ENCODE results near the gene AIP. TPM values are rescaled to one million over a fixed set of nuclear protein-coding genes. Genes with fewer than 3 reads are reported as not detected.

Gene AIP
- polyA plus RNA-seq, 1 experiment, result 55.3 TPM

DNA sequence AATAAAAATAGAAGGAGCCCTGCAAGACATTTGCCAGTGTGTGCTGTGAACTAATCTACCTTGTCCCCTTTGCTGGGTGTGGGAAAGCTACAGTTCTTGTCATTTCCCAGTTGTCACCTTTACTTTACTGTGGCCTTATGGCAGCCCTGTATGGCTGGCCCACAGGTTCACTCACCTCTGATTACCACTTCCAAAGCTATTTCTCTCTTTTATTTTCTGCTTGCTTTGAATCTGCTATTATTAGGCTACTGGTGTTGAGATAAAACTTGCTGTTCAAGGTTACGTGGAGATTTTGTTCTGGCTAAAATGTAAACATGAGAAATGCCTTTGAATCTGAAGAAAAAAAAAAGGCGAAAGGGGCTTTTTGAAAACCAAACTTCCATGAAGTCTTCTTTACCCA, 50.1 kb downstream of the AIP start:
- Histone ChIP-seq H3K27ac (ENCODE audit: low read depth, low read length) (no peak overlapping the region), H3K9me3 (ENCODE audit: control insufficient read depth, insufficient read depth, low read length) (peaks cover 10% of the 10 kb centered on the region), H3K27me3 (ENCODE audit: control insufficient read depth, insufficient read depth, low read length) (peaks cover 8% of the 10 kb centered on the region), H3K4me3 (ENCODE audit: low read depth, low read length) (no peak overlapping the region)
- CTCF ChIA-PET, result no interaction called here
- POLR2A ChIA-PET, result no interaction called here
- DNase-seq (ENCODE audit: low read depth, low spot score), result no peak
- TF ChIP-seq, protein P1, sequence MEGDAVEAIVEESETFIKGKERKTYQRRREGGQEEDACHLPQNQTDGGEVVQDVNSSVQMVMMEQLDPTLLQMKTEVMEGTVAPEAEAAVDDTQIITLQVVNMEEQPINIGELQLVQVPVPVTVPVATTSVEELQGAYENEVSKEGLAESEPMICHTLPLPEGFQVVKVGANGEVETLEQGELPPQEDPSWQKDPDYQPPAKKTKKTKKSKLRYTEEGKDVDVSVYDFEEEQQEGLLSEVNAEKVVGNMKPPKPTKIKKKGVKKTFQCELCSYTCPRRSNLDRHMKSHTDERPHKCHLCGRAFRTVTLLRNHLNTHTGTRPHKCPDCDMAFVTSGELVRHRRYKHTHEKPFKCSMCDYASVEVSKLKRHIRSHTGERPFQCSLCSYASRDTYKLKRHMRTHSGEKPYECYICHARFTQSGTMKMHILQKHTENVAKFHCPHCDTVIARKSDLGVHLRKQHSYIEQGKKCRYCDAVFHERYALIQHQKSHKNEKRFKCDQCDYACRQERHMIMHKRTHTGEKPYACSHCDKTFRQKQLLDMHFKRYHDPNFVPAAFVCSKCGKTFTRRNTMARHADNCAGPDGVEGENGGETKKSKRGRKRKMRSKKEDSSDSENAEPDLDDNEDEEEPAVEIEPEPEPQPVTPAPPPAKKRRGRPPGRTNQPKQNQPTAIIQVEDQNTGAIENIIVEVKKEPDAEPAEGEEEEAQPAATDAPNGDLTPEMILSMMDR (IDR thresholded peaks at IDR 0.05; ENCODE audit: low read depth, low read length), result no peak

DNA sequence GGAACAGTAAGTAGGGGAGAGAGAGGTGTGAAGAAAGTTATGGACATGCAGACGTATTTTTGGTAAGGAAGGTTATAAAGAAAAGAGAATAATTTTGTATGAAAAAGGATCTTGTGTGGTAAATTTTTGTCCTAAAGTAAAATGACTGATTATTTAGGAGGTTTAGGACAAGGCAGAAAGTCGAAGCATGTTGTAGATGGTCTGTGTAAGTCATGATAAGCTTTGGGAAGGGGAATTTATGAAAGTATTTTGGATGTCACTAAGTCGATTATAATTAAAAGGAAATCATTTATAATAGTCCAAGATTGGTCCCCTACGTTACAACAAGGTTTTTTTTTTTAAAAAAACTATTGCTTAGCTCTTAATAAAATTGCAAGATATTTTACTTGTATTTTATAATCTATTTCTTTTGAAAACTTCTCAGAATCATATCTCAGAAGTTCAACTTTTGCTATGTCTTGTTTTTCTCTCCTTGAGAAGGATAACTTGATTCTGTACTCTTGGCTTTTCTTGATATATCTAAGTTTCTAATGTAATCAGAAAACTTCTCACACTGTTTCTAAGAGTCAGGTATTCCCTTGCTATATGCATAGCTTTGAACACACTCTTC, 51.3 kb downstream of the AIP start:
- CTCF ChIA-PET, result no interaction called here

DNA sequence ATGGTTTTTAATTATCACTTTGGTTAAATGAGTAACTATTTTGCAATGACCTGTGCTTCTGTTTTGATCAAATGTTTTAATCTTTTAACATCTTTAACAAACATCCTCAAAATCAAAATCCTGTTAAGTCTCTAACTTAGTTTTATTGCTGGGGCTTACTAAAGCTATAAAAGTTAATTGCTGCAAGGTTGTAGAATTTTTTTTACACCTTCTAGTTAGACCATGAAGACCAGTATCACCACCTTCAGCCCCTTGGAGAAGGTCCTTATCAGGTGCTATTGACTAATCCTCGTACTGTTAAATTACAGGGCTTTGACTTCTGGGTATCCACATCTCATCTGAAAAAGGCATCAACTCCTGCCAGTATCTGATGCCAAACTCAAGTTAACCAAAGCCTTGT, 52.7 kb downstream of the AIP start:
- DNase-seq (ENCODE audit: low read depth, low spot score), result no peak
- H3K4me3 ChIP-seq (ENCODE audit: low read depth, low read length), result no peak overlapping the region
- ChIA-PET CTCF (no interaction called here), POLR2A (no interaction called here)
- peaks cover 10% of the 10 kb centered on the region for H3K9me3 ChIP-seq (ENCODE audit: control insufficient read depth, insufficient read depth, low read length)
- H3K27me3 ChIP-seq (ENCODE audit: control insufficient read depth, insufficient read depth, low read length), result peaks cover 5% of the 10 kb centered on the region
- H3K27ac ChIP-seq (ENCODE audit: low read depth, low read length), result no peak overlapping the region
- TF ChIP-seq, protein P1 (IDR thresholded peaks at IDR 0.05; ENCODE audit: low read depth, low read length), result no peak

More for the DNA sequence above, 51.3 kb downstream of the AIP start:
- Histone ChIP-seq H3K27me3 (ENCODE audit: control insufficient read depth, insufficient read depth, low read length) (peaks cover 8% of the 10 kb centered on the region), H3K9me3 (ENCODE audit: control insufficient read depth, insufficient read depth, low read length) (peaks cover 10% of the 10 kb centered on the region), H3K4me3 (ENCODE audit: low read depth, low read length) (no peak overlapping the region), H3K27ac (ENCODE audit: low read depth, low read length) (no peak overlapping the region)
- DNase-seq (ENCODE audit: low read depth, low spot score), result no peak
- POLR2A ChIA-PET, result no interaction called here
- TF ChIP-seq, protein P1 (IDR thresholded peaks at IDR 0.05; ENCODE audit: low read depth, low read length), result no peak

DNA sequence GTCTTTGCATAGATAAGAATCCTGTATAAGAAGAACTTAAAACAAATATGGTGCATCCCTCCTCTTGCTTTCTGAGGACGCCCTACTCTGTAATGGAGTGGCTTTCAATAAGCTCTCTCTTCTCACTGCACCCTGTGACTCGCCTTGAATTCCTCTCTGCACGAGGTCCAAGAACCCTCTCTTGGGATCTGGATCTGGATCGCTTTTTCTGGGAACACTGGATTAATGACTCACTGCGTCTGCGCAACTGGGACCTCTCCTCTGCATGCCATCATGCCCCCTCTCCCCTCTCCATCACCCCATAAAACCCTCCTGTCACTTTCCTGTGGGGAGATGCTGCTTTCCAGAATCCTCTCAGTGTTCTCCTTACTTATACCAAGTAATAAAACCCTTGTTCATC, 55.5 kb downstream of the AIP start:
- TF ChIP-seq, protein P1 (IDR thresholded peaks at IDR 0.05; ENCODE audit: low read depth, low read length), result no peak
- POLR2A ChIA-PET, result no interaction called here
- H3K27me3 ChIP-seq (ENCODE audit: control insufficient read depth, insufficient read depth, low read length), result no peaks in the 10 kb centered on the region
- peaks cover 10% of the 10 kb centered on the region for H3K9me3 ChIP-seq (ENCODE audit: control insufficient read depth, insufficient read depth, low read length)
- DNase-seq (ENCODE audit: low read depth, low spot score), result no peak
- H3K4me3 ChIP-seq (ENCODE audit: low read depth, low read length), result no peak overlapping the region
- CTCF ChIA-PET, result no interaction called here
- H3K27ac ChIP-seq (ENCODE audit: low read depth, low read length), result no peak overlapping the region

DNA sequence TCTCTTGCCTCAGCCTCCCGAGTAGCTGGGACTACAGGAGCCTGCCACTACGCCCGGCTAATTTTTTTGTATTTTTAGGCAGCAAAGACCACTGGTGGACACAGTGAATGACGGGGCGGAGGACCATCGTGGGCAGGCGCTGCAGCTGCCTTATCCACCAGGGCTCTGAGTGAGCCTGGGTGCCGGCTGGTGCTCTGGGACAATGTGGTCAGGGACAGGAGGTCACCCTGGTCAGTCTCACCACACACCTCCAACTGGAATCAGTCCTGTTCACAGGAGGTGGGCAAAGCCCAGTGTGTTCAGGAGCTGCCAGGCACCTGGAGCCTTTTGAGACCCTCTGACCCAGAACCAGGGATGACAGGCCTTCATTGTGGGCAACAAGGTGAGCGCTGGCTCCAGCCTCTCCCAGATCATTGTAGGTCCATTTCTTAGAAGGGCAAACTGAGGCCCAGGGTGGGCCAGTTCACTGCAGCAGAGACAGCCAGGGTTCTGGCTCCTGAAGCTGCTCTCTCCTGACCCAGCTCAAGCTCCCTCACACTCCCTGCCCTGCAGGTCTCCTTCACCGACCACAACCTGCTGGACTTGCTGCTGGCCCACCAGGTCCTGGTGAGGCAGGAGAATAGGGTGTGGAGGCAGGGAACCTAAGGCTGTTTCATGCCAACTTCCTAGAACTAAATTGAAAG, 56.1 kb downstream of the AIP start:
- no peak overlapping the region for H3K4me3 ChIP-seq (ENCODE audit: low read depth, low read length)
- H3K27me3 ChIP-seq (ENCODE audit: control insufficient read depth, insufficient read depth, low read length), result no peaks in the 10 kb centered on the region
- DNase-seq (ENCODE audit: low read depth, low spot score), result no peak
- TF ChIP-seq, protein P1 (IDR thresholded peaks at IDR 0.05; ENCODE audit: low read depth, low read length), result no peak
- ChIA-PET CTCF (no interaction called here), POLR2A (no interaction called here)
- no peak overlapping the region for H3K27ac ChIP-seq (ENCODE audit: low read depth, low read length)
- peaks cover 5% of the 10 kb centered on the region; the same call in 1 of the 2 replicates for H3K9me3 ChIP-seq (ENCODE audit: control insufficient read depth, insufficient read depth, low read length)
